ENCODE measurements around the gene CCL19.

The CCL19 gene

GRCh38 chr9:34694811-34695210 is 3.7 kb upstream of the CCL19 start:
- DNase-seq (ENCODE audit: low read depth in 2 of 2), result no peak

- DNase-seq (ENCODE audit: low read depth in 2 of 2), result no peak
Measured at GRCh38 chr9:34693560-34693959, 2.5 kb upstream of the CCL19 start.

- no peak for DNase-seq (ENCODE audit: low read depth in 2 of 2)
Measured at GRCh38 chr9:34691936-34692315, 850 bp upstream of the CCL19 start.

- DNase-seq (ENCODE audit: low read depth in 2 of 2), result no peak
Measured at GRCh38 chr9:34689512-34689911, 1.6 kb downstream of the CCL19 start.

GRCh38 chr9:34689116-34689470 is 2.0 kb downstream of the CCL19 start:
- no peak for DNase-seq (ENCODE audit: low read depth in 2 of 2)

- DNase-seq (ENCODE audit: low read depth in 2 of 2), result no peak
Measured at GRCh38 chr9:34688329-34689115, 2.6 kb downstream of the CCL19 start.

GRCh38 chr9:34687276-34688030 is 3.6 kb downstream of the CCL19 start:
- no peak for DNase-seq (ENCODE audit: low read depth in 2 of 2)

- DNase-seq (ENCODE audit: low read depth in 2 of 2), result no peak
Measured at GRCh38 chr9:34686732-34687131, 4.3 kb downstream of the CCL19 start.

- DNase-seq (ENCODE audit: low read depth in 2 of 2), result no peak
Measured at GRCh38 chr9:34686231-34686630, 4.8 kb downstream of the CCL19 start.

GRCh38 chr9:34685591-34685990 is 5.5 kb downstream of the CCL19 start:
- no peak for DNase-seq (ENCODE audit: low read depth in 2 of 2)

GRCh38 chr9:34684816-34685215 is 6.3 kb downstream of the CCL19 start:
- no peak for DNase-seq (ENCODE audit: low read depth in 2 of 2)

- DNase-seq (ENCODE audit: low read depth in 2 of 2), result no peak
Measured at GRCh38 chr9:34684145-34684544, 6.9 kb downstream of the CCL19 start.

- DNase-seq (ENCODE audit: low read depth in 2 of 2), result no peak
Measured at GRCh38 chr9:34675869-34676268, 15.2 kb downstream of the CCL19 start.

GRCh38 chr9:34675048-34675714 is 15.9 kb downstream of the CCL19 start:
- peak; percentile 38 to 65 for DNase-seq (ENCODE audit: low read depth in 2 of 2)

- DNase-seq (ENCODE audit: low read depth in 2 of 2), result no peak
Measured at GRCh38 chr9:34674440-34674839, 16.6 kb downstream of the CCL19 start.

GRCh38 chr9:34671307-34671706 is 19.8 kb downstream of the CCL19 start:
- no peak for DNase-seq (ENCODE audit: low read depth in 2 of 2)

GRCh38 chr9:34669809-34670562 is 21.1 kb downstream of the CCL19 start:
- no peak for DNase-seq (ENCODE audit: low read depth in 2 of 2)

- peak; percentile 62 to 70 for DNase-seq (ENCODE audit: low read depth in 2 of 2)
Measured at GRCh38 chr9:34665381-34666250, 25.5 kb downstream of the CCL19 start.

GRCh38 chr9:34665067-34665380 is 26.1 kb downstream of the CCL19 start:
- no peak for DNase-seq (ENCODE audit: low read depth in 2 of 2)

- DNase-seq (ENCODE audit: low read depth in 2 of 2), result peak; percentile 20 to 69
Measured at GRCh38 chr9:34664281-34665066, 26.6 kb downstream of the CCL19 start.

- DNase-seq (ENCODE audit: low read depth in 2 of 2), result no peak
Measured at GRCh38 chr9:34663303-34663605, 27.8 kb downstream of the CCL19 start.
